Fibroblast of lung (primary cell): Measurements from ENCODE around the gene MTA1. TPM values are rescaled to one million over a fixed set of nuclear protein-coding genes. Genes with fewer than 3 reads are reported as not detected.

ENCODE experiments used
- DNase-seq, 2 donors: peaks; one replicate each; pipeline versions ENCODE4 v3.0.0 to v3.0.0-alpha.2; 2010; ENCODE audit warnings: low read depth in 2 of 2
- H2AFZ ChIP-seq: 2 replicates; pipeline ENCODE4 v1.5.1; 2012; ENCODE audit warnings: low read length, control low read depth, inconsistent platforms
- H3K27ac ChIP-seq: 2 replicates; pipeline ENCODE4 v1.5.1; 2011; ENCODE audit warnings: low read length, control low read depth; ENCODE audit not compliant: insufficient read depth
- H3K27me3 ChIP-seq: 2 replicates; pipeline ENCODE4 v1.5.1; 2011; ENCODE audit warnings: mild to moderate bottlenecking, low read length; ENCODE audit not compliant: control insufficient read depth, insufficient read depth
- H3K36me3 ChIP-seq: 2 replicates; pipeline ENCODE4 v1.5.1; 2011; ENCODE audit warnings: low read length; ENCODE audit not compliant: control insufficient read depth, insufficient read depth
- H3K4me1 ChIP-seq: 2 replicates; pipeline ENCODE4 v1.5.1; 2011; ENCODE audit warnings: low read length; ENCODE audit not compliant: control insufficient read depth, insufficient read depth; ENCODE audit errors: extremely low read depth
- H3K4me2 ChIP-seq: 2 replicates; pipeline ENCODE4 v1.5.1; 2011; ENCODE audit warnings: low read length, control low read depth; ENCODE audit not compliant: insufficient read depth; ENCODE audit errors: extremely low read depth
- H3K4me3 ChIP-seq, 4 experiments: fragments of 200-600 bp in 1 of 4; sonication (generic) in 1 of 4; replicated peaks in 1 of 4; 2 replicates each; pipeline ENCODE4 v1.5.1; 2011 to 2016; ENCODE audit warnings: low read length in 4 of 4, low read depth in 3 of 4, mild to moderate bottlenecking in 3 of 4, control low read depth in 2 of 4, inconsistent platforms in 1 of 4, mixed read lengths in 1 of 4; ENCODE audit not compliant: insufficient read depth in 1 of 4; ENCODE audit errors: control extremely low read depth in 1 of 4
- H3K79me2 ChIP-seq: 2 replicates; pipeline ENCODE4 v1.5.1; 2012; ENCODE audit warnings: mild to moderate bottlenecking, low read length, inconsistent platforms; ENCODE audit not compliant: control insufficient read depth, insufficient read depth
- H3K9ac ChIP-seq: 2 replicates; pipeline ENCODE4 v1.5.1; 2011; ENCODE audit warnings: mild to moderate bottlenecking, low read length, control low read depth; ENCODE audit not compliant: insufficient read depth
- H3K9me3 ChIP-seq: 2 replicates; pipeline ENCODE4 v1.5.1; 2012; ENCODE audit warnings: low read depth, low read length; ENCODE audit not compliant: control insufficient read depth, insufficient read depth
- H4K20me1 ChIP-seq: 2 replicates; pipeline ENCODE4 v1.5.1; 2011; ENCODE audit warnings: low read length; ENCODE audit not compliant: control insufficient read depth, insufficient read depth; ENCODE audit errors: extremely low read depth
- CTCF ChIP-seq, 2 donors: IDR thresholded peaks in 1 of 2; conservative IDR thresholded peaks in 1 of 2; 1 replicate in 1 of 2; 2 replicates in 1 of 2; pipeline ENCODE4 v1.5.1; 2011 to 2012; ENCODE audit warnings: low read length in 2 of 2, control low read depth in 1 of 2, inconsistent platforms in 1 of 2, low read depth in 1 of 2, mild to moderate bottlenecking in 1 of 2
- EZH2 ChIP-seq: IDR thresholded peaks from 2 replicates; pipeline ENCODE4 v1.5.1; 2012; ENCODE audit warnings: low read length, control low read depth, mild to moderate bottlenecking; ENCODE audit errors: missing control alignments
- polyA plus RNA-seq, 2 donors: library from polyadenylated mRNA; depleted of rRNA in 1 of 2; stranded (reverse) in 1 of 2; unstranded in 1 of 2; fragments of >200 nt; gene quantifications; 2 replicates each; pipeline ENCODE4 v1.2.1, GENCODE V29; 2011 to 2012; ENCODE audit warnings: missing spikeins in 1 of 2
- total RNA-seq: library from RNA; depleted of rRNA; stranded (reverse); fragments of >200 nt; gene quantifications from 2 replicates; pipeline ENCODE4 v1.2.1, GENCODE V29; 2014

MTA1 gene
- total and polyA plus RNA-seq, 2 donors (not counting 1 experiment from before 2014, with no cell fraction given) = 28.6 to 29.7 TPM

- H3K27ac ChIP-seq = no peak overlapping the region
- no peaks in the 10 kb centered on the region for H3K4me1 ChIP-seq
- no peak overlapping the region for H3K9ac ChIP-seq
- H3K9me3 ChIP-seq = no peaks in the 10 kb centered on the region
- peaks cover 13% of the 10 kb centered on the region for H3K36me3 ChIP-seq
- no peak overlapping the region for H2AFZ ChIP-seq
- H3K4me2 ChIP-seq = no peak overlapping the region
- H3K27me3 ChIP-seq = no peaks in the 10 kb centered on the region
- TF ChIP-seq CTCF (conservative IDR thresholded peaks at IDR 0.05 in 1 of 2, IDR thresholded peaks at IDR 0.05 in 1 of 2; ENCODE audit: low read depth in 1 of 2, low read length in 2 of 2) (no peak), EZH2 (no peak)
- H3K4me3 ChIP-seq = no peak overlapping the region
- H3K79me2 ChIP-seq = no peaks in the 10 kb centered on the region
- H4K20me1 ChIP-seq = no peaks in the 10 kb centered on the region
- no peak for DNase-seq
Measured at GRCh38 chr14:105449276-105450122, 29.9 kb downstream of the MTA1 start.

GRCh38 chr14:105450123-105450505 is 30.5 kb downstream of the MTA1 start:
- peaks cover 14% of the 10 kb centered on the region for H3K36me3 ChIP-seq
- DNase-seq = no peak
- TF ChIP-seq EZH2 = no peak
- TF ChIP-seq CTCF (conservative IDR thresholded peaks at IDR 0.05 in 1 of 2, IDR thresholded peaks at IDR 0.05 in 1 of 2; ENCODE audit: low read depth in 1 of 2, low read length in 2 of 2) = no peak
- no peak overlapping the region for H3K4me3 ChIP-seq
- H4K20me1 ChIP-seq = no peaks in the 10 kb centered on the region
- H3K4me2 ChIP-seq = no peak overlapping the region
- H3K9ac ChIP-seq = no peak overlapping the region
- no peak overlapping the region for H3K27ac ChIP-seq
- no peaks in the 10 kb centered on the region for H3K9me3 ChIP-seq
- H3K27me3 ChIP-seq = no peaks in the 10 kb centered on the region
- H3K79me2 ChIP-seq = no peaks in the 10 kb centered on the region
- H3K4me1 ChIP-seq = no peaks in the 10 kb centered on the region
- no peak overlapping the region for H2AFZ ChIP-seq

- no peaks in the 10 kb centered on the region for H3K4me1 ChIP-seq
- H3K27ac ChIP-seq = no peak overlapping the region
- no peak overlapping the region for H2AFZ ChIP-seq
- no peaks in the 10 kb centered on the region for H4K20me1 ChIP-seq
- H3K27me3 ChIP-seq = no peaks in the 10 kb centered on the region
- H3K79me2 ChIP-seq = no peaks in the 10 kb centered on the region
- no peak for DNase-seq
- no peak overlapping the region for H3K4me2 ChIP-seq
- no peaks in the 10 kb centered on the region for H3K9me3 ChIP-seq
- H3K4me3 ChIP-seq = no peak overlapping the region
- no peak overlapping the region for H3K9ac ChIP-seq
- TF ChIP-seq CTCF (conservative IDR thresholded peaks at IDR 0.05 in 1 of 2, IDR thresholded peaks at IDR 0.05 in 1 of 2; ENCODE audit: low read depth in 1 of 2, low read length in 2 of 2) = no peak
- no peak for TF ChIP-seq EZH2
- H3K36me3 ChIP-seq = peaks cover 20% of the 10 kb centered on the region
Measured at GRCh38 chr14:105450864-105451720, 31.5 kb downstream of the MTA1 start.
